ENCODE results near the gene PLCB4. TPM values are rescaled to one million over a fixed set of nuclear protein-coding genes. Genes with fewer than 3 reads are reported as not detected.

PLCB4 gene
- total RNA-seq, 1 donor from 2014 or later: not detected

DNA sequence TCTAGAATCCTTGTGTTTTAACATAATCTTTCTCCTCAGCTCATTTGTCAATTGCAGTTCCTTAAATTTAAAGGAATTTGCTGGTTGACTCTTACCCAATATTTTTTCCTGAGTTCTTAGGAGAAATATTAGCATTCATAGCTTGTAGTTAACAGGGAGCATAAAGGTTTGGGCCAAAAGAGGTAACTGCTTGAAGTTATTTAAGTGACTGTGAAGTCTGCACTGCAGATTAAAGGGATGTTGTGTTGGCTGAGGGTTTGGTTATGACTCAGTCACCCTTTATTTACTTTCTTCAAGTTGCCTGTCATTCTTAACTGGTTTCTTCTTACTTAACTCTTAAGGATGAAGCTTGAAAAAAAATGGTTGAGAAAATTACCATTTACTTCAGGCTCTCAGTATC lies 225.2 kb downstream of the PLCB4 start:
- no peak for DNase-seq (ENCODE audit: low spot score)
- no peaks in the 10 kb centered on the region for H3K9me3 Mint-ChIP-seq
- no peaks in the 10 kb centered on the region for H3K4me1 Mint-ChIP-seq (ENCODE audit: low read depth)
- H3K36me3 Mint-ChIP-seq (ENCODE audit: low read depth): no peaks in the 10 kb centered on the region
- H3K27me3 Mint-ChIP-seq (ENCODE audit: low read depth): no peaks in the 10 kb centered on the region
- intact Hi-C loops (cut with micrococcal nuclease): no loop called here
- no peak overlapping the region for H3K27ac Mint-ChIP-seq
- H3K4me3 Mint-ChIP-seq (ENCODE audit: low read depth): no peak overlapping the region

GRCh38 chr20:9298906-9299305 lies 230.0 kb downstream of the PLCB4 start:
- Mint-ChIP-seq H3K36me3 (ENCODE audit: low read depth) (no peaks in the 10 kb centered on the region), H3K27me3 (ENCODE audit: low read depth) (no peaks in the 10 kb centered on the region), H3K27ac (no peak overlapping the region), H3K9me3 (no peaks in the 10 kb centered on the region), H3K4me1 (ENCODE audit: low read depth) (no peaks in the 10 kb centered on the region), H3K4me3 (ENCODE audit: low read depth) (no peak overlapping the region)
- intact Hi-C loops (cut with micrococcal nuclease): no loop called here
- no peak for DNase-seq (ENCODE audit: low spot score)

DNA sequence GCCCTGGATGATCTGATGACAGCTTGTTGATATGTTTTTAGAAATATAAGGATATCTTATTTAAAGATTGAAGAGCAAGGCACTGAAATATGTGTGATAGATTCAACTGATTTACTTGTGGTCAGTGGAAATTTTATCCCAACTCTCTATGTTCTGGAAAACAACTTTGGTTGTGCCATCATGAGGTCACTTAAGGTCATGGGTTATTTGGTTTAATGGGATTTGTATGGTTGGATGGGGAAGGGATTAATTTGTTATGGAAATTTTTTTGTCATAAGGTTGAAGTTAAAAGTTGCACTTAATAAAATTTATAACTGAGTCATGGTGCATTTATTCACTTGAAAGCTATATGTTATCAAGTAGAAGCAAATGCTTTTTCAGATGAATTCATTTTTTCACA lies 231.2 kb downstream of the PLCB4 start:
- Mint-ChIP-seq H3K4me3 (ENCODE audit: low read depth) (no peak overlapping the region), H3K27ac (no peak overlapping the region), H3K36me3 (ENCODE audit: low read depth) (no peaks in the 10 kb centered on the region), H3K4me1 (ENCODE audit: low read depth) (no peaks in the 10 kb centered on the region), H3K9me3 (no peaks in the 10 kb centered on the region), H3K27me3 (ENCODE audit: low read depth) (no peaks in the 10 kb centered on the region)
- DNase-seq (ENCODE audit: low spot score): no peak
- intact Hi-C loops (cut with micrococcal nuclease): no loop called here

DNA sequence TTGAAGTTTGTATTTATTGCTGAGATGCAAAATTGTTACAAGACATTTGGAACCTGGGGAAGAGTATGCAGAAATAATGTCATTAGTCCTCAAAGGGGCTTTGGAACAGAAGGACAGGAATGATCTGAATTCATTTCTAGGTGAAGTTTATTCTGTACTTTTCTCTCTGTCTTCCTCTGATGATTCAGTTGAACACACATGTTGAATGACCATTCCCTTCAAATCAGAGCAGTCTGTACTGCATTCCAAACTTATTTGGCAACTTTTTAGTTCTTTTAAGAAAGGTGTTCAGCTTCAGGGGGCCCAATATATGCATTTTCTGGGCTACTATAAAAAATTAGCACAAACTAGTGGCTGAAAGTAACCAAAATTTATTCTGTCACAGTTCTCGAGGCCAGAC lies 231.6 kb downstream of the PLCB4 start:
- H3K27me3 Mint-ChIP-seq (ENCODE audit: low read depth): no peaks in the 10 kb centered on the region
- H3K9me3 Mint-ChIP-seq: no peaks in the 10 kb centered on the region
- no peak overlapping the region for H3K4me3 Mint-ChIP-seq (ENCODE audit: low read depth)
- DNase-seq (ENCODE audit: low spot score): no peak
- H3K4me1 Mint-ChIP-seq (ENCODE audit: low read depth): no peaks in the 10 kb centered on the region
- H3K36me3 Mint-ChIP-seq (ENCODE audit: low read depth): no peaks in the 10 kb centered on the region
- intact Hi-C loops (cut with micrococcal nuclease): no loop called here
- H3K27ac Mint-ChIP-seq: no peak overlapping the region

- Mint-ChIP-seq H3K27ac (no peak overlapping the region), H3K36me3 (ENCODE audit: low read depth) (no peaks in the 10 kb centered on the region), H3K27me3 (ENCODE audit: low read depth) (no peaks in the 10 kb centered on the region), H3K4me3 (ENCODE audit: low read depth) (no peak overlapping the region), H3K4me1 (ENCODE audit: low read depth) (no peaks in the 10 kb centered on the region), H3K9me3 (no peaks in the 10 kb centered on the region)
- DNase-seq (ENCODE audit: low spot score): no peak
- intact Hi-C loops (cut with micrococcal nuclease): no loop called here
Observed at GRCh38 chr20:9301129-9302090, 232.5 kb downstream of the PLCB4 start.

DNA sequence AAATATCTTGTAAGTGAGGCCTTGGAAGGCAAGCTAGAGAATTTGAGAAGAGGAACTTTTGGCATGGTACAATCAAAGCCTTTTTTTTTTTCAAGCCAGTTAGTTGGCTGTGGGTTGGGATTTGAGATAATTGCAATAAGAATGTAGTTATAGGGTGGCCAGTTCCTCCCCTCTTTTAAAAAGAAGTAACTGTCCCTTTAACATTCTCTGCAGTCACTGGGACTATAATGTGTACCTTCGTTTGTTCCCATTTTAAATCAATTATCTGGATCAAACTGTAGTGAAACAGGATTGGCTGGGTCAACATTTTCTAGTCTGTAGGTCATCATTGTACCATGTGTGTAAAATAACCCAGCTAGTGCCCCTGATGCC lies 233.2 kb downstream of the PLCB4 start:
- Mint-ChIP-seq H3K27ac (no peak overlapping the region), H3K4me3 (ENCODE audit: low read depth) (no peak overlapping the region), H3K36me3 (ENCODE audit: low read depth) (no peaks in the 10 kb centered on the region), H3K4me1 (ENCODE audit: low read depth) (no peaks in the 10 kb centered on the region), H3K9me3 (no peaks in the 10 kb centered on the region), H3K27me3 (ENCODE audit: low read depth) (no peaks in the 10 kb centered on the region)
- DNase-seq (ENCODE audit: low spot score): no peak
- intact Hi-C loops (cut with micrococcal nuclease): no loop called here

- Mint-ChIP-seq H3K27me3 (ENCODE audit: low read depth) (no peaks in the 10 kb centered on the region), H3K27ac (no peak overlapping the region), H3K9me3 (no peaks in the 10 kb centered on the region), H3K4me1 (ENCODE audit: low read depth) (no peaks in the 10 kb centered on the region), H3K36me3 (ENCODE audit: low read depth) (no peaks in the 10 kb centered on the region), H3K4me3 (ENCODE audit: low read depth) (no peak overlapping the region)
- no peak for DNase-seq (ENCODE audit: low spot score)
- intact Hi-C loops (cut with micrococcal nuclease): no loop called here
Observed at GRCh38 chr20:9306521-9306920, 237.6 kb downstream of the PLCB4 start.

DNA sequence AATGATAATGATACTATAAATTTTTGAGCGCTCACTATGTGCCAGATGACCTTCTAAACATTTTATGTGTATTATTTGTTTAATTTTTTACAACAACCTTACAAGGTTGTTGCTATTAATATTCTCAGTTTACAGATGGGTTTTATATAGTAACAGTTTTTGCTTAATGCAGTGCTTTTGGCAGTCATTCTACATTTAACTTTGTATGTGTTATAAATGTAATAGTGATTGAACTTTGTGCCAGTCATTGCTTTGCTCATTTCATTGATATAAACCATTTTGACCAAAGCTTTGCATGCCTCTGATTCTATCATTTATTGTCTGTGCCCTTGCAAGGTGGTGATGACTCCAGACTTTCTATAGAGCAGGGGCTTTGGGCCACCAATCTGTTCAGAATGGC lies 239.2 kb downstream of the PLCB4 start:
- no peaks in the 10 kb centered on the region for H3K36me3 Mint-ChIP-seq (ENCODE audit: low read depth)
- intact Hi-C loops (cut with micrococcal nuclease): no loop called here
- no peaks in the 10 kb centered on the region for H3K27me3 Mint-ChIP-seq (ENCODE audit: low read depth)
- no peaks in the 10 kb centered on the region for H3K9me3 Mint-ChIP-seq
- no peak overlapping the region for H3K27ac Mint-ChIP-seq
- no peak overlapping the region for H3K4me3 Mint-ChIP-seq (ENCODE audit: low read depth)
- H3K4me1 Mint-ChIP-seq (ENCODE audit: low read depth): no peaks in the 10 kb centered on the region
- DNase-seq (ENCODE audit: low spot score): no peak

- no peaks in the 10 kb centered on the region for H3K9me3 Mint-ChIP-seq
- intact Hi-C loops (cut with micrococcal nuclease): no loop called here
- H3K4me3 Mint-ChIP-seq (ENCODE audit: low read depth): no peak overlapping the region
- H3K27ac Mint-ChIP-seq: no peak overlapping the region
- DNase-seq (ENCODE audit: low spot score): no peak
- H3K36me3 Mint-ChIP-seq (ENCODE audit: low read depth): no peaks in the 10 kb centered on the region
- no peaks in the 10 kb centered on the region for H3K27me3 Mint-ChIP-seq (ENCODE audit: low read depth)
- no peaks in the 10 kb centered on the region for H3K4me1 Mint-ChIP-seq (ENCODE audit: low read depth)
Observed at GRCh38 chr20:9311132-9311531, 242.2 kb downstream of the PLCB4 start.

GRCh38 chr20:9319687-9320384 lies 250.9 kb downstream of the PLCB4 start:
- no peaks in the 10 kb centered on the region for H3K9me3 Mint-ChIP-seq
- H3K27me3 Mint-ChIP-seq (ENCODE audit: low read depth): no peaks in the 10 kb centered on the region
- no peak overlapping the region for H3K4me3 Mint-ChIP-seq (ENCODE audit: low read depth)
- H3K36me3 Mint-ChIP-seq (ENCODE audit: low read depth): no peaks in the 10 kb centered on the region
- no peaks in the 10 kb centered on the region for H3K4me1 Mint-ChIP-seq (ENCODE audit: low read depth)
- DNase-seq (ENCODE audit: low spot score): no peak
- intact Hi-C loops (cut with micrococcal nuclease): no loop called here
- no peak overlapping the region for H3K27ac Mint-ChIP-seq

- no peak overlapping the region for H3K4me3 Mint-ChIP-seq (ENCODE audit: low read depth)
- no peaks in the 10 kb centered on the region for H3K36me3 Mint-ChIP-seq (ENCODE audit: low read depth)
- H3K27ac Mint-ChIP-seq: no peak overlapping the region
- no peaks in the 10 kb centered on the region for H3K9me3 Mint-ChIP-seq
- H3K4me1 Mint-ChIP-seq (ENCODE audit: low read depth): no peaks in the 10 kb centered on the region
- H3K27me3 Mint-ChIP-seq (ENCODE audit: low read depth): no peaks in the 10 kb centered on the region
- intact Hi-C loops (cut with micrococcal nuclease): no loop called here
- no peak for DNase-seq (ENCODE audit: low spot score)
Observed at GRCh38 chr20:9321007-9321406, 252.1 kb downstream of the PLCB4 start.

DNA sequence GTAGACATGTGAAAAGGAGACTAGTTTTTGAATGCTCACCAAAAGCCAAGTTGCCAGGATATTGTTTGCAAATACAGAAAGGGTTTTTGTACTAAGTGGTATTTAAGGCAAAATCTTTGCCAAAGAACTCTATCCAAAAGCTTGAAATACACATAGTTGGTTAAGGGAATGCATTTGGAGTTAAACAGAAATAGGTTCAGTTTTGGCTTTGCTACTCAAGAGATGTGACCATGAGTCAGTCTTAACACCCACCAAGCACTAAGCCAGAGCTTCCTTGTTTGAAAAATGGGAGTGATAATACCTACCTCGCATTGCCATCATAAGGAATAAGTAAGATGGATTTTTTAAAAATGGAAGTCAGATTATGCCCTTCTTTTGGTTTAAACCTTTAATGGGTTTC lies 253.8 kb downstream of the PLCB4 start:
- DNase-seq (ENCODE audit: low spot score): no peak
- H3K27me3 Mint-ChIP-seq (ENCODE audit: low read depth): no peaks in the 10 kb centered on the region
- intact Hi-C loops (cut with micrococcal nuclease): no loop called here

GRCh38 chr20:9323622-9324021 lies 254.7 kb downstream of the PLCB4 start:
- Mint-ChIP-seq H3K4me1 (ENCODE audit: low read depth) (no peaks in the 10 kb centered on the region), H3K4me3 (ENCODE audit: low read depth) (no peak overlapping the region), H3K27me3 (ENCODE audit: low read depth) (no peaks in the 10 kb centered on the region), H3K9me3 (no peaks in the 10 kb centered on the region), H3K36me3 (ENCODE audit: low read depth) (no peaks in the 10 kb centered on the region), H3K27ac (no peak overlapping the region)
- no peak for DNase-seq (ENCODE audit: low spot score)
- intact Hi-C loops (cut with micrococcal nuclease): no loop called here

More for the DNA sequence above, 253.8 kb downstream of the PLCB4 start:
- Mint-ChIP-seq H3K4me1 (ENCODE audit: low read depth) (no peaks in the 10 kb centered on the region), H3K27ac (no peak overlapping the region), H3K4me3 (ENCODE audit: low read depth) (no peak overlapping the region), H3K36me3 (ENCODE audit: low read depth) (no peaks in the 10 kb centered on the region), H3K9me3 (no peaks in the 10 kb centered on the region)

Data from activated T-helper 2 cell treated with anti-CD3 and anti-CD28 coated beads, Interferon-gamma antibody, Interleukin-2, Interleukin-4, amounts not matched to agents 10 μg/mL and 5 μg/mL and 100 μg/mL, durations not matched to agents 14 hours and 24 hours and 36 hours (primary cell).